MM.1S (cell line): ENCODE measurements around the gene GGT6.

Experiments used
- DNase-seq: peaks from one replicate; pipeline ENCODE4 v3.0.0-alpha.2; 2015
- H2AFZ ChIP-seq: fragments of 300-600 bp; sonication (generic); 2 replicates; pipeline ENCODE4 v1.6.0; 2016; ENCODE audit warnings: antibody characterized with exemption, low read length
- H3F3A ChIP-seq: fragments of 300-600 bp; sonication (generic); 2 replicates; pipeline ENCODE4 v1.6.1; 2016; ENCODE audit warnings: mild to moderate bottlenecking, antibody characterized with exemption, low read length, moderate library complexity, mixed read lengths; ENCODE audit not compliant: insufficient read depth
- H3K27ac ChIP-seq: fragments of 300-600 bp; sonication (generic); 2 replicates; pipeline ENCODE4 v1.5.1; 2016; ENCODE audit warnings: mild to moderate bottlenecking, low read length
- H3K27me3 ChIP-seq: fragments of 300-600 bp; sonication (generic); replicated peaks from 2 replicates; pipeline ENCODE4 v1.6.0; 2016; ENCODE audit warnings: low read length; ENCODE audit not compliant: insufficient read depth
- H3K36me3 ChIP-seq: fragments of 300-600 bp; sonication (generic); replicated peaks from 2 replicates; pipeline ENCODE4 v1.6.1; 2016; ENCODE audit warnings: mild to moderate bottlenecking, low read length, mixed read lengths; ENCODE audit not compliant: insufficient read depth
- H3K4me1 ChIP-seq: fragments of 300-600 bp; sonication (generic); 2 replicates; pipeline ENCODE4 v1.6.1; 2016; ENCODE audit warnings: low read length, mixed read lengths
- H3K4me2 ChIP-seq: fragments of 300-600 bp; sonication (generic); 2 replicates; pipeline ENCODE4 v1.6.0; 2016; ENCODE audit warnings: low read depth, low read length
- H3K4me3 ChIP-seq: fragments of 300-600 bp; sonication (generic); 2 replicates; pipeline ENCODE4 v1.5.1; 2016; ENCODE audit warnings: low read length, mixed read lengths
- H3K79me2 ChIP-seq: fragments of 300-600 bp; sonication (generic); 2 replicates; pipeline ENCODE4 v1.6.1; 2016; ENCODE audit warnings: mixed run types, low read length, mixed read lengths
- H3K9ac ChIP-seq: fragments of 300-600 bp; sonication (generic); 2 replicates; pipeline ENCODE4 v1.6.1; 2016; ENCODE audit warnings: low read length, mixed read lengths
- H3K9me2 ChIP-seq: fragments of 300-600 bp; sonication (generic); replicated peaks from 2 replicates; pipeline ENCODE4 v1.6.1; 2016; ENCODE audit warnings: mild to moderate bottlenecking, low read length, mixed read lengths; ENCODE audit not compliant: insufficient read depth
- H3K9me3 ChIP-seq: fragments of 300-600 bp; sonication (generic); replicated peaks from 2 replicates; pipeline ENCODE4 v1.6.1; 2016; ENCODE audit warnings: mild to moderate bottlenecking, low read length, mixed read lengths; ENCODE audit not compliant: insufficient read depth
- H4K20me1 ChIP-seq: fragments of 300-600 bp; sonication (generic); 2 replicates; pipeline ENCODE4 v1.6.1; 2016; ENCODE audit warnings: mild to moderate bottlenecking, low read length, moderate library complexity, mixed read lengths; ENCODE audit not compliant: insufficient read depth
- CTCF ChIP-seq: fragments of 300-600 bp; sonication (generic); IDR thresholded peaks from 2 replicates; pipeline ENCODE4 v1.5.1; 2016; ENCODE audit warnings: antibody characterized with exemption, low read length, mixed read lengths
- EZH2 ChIP-seq: fragments of 300-600 bp; sonication (generic); optimal IDR thresholded peaks from 2 replicates; pipeline ENCODE3; 2017; ENCODE audit warnings: low read depth, mild to moderate bottlenecking, antibody characterized with exemption, low read length, mixed read lengths
- EZH2phosphoT487 ChIP-seq: fragments of 300-600 bp; sonication (generic); IDR thresholded peaks from 2 replicates; pipeline ENCODE4 v1.6.1; 2018; ENCODE audit warnings: antibody characterized with exemption, low read length

Gene GGT6

GRCh38 chr17:4536259-4536741 lies 24.1 kb downstream of the GGT6 start:
- TF ChIP-seq EZH2 (no peak), EZH2phosphoT487 (no peak), CTCF (no peak)
- Histone ChIP-seq H2AFZ (no peak overlapping the region), H3K27me3 (no peaks in the 10 kb centered on the region), H3K4me2 (no peak overlapping the region), H3K4me1 (no peaks in the 10 kb centered on the region), H3K9me3 (no peaks in the 10 kb centered on the region), H3K4me3 (no peak overlapping the region), H3K9me2 (no peaks in the 10 kb centered on the region), H3K9ac (no peak overlapping the region), H3K79me2 (no peaks in the 10 kb centered on the region), H3K36me3 (no peaks in the 10 kb centered on the region), H4K20me1 (no peaks in the 10 kb centered on the region), H3K27ac (no peak overlapping the region), H3F3A (no peaks in the 10 kb centered on the region; the same call in 1 of the 2 replicates)
- no peak for DNase-seq

- H3K4me2 ChIP-seq = no peak overlapping the region
- no peak overlapping the region for H3K27ac ChIP-seq
- no peak overlapping the region for H3K9ac ChIP-seq
- no peaks in the 10 kb centered on the region for H3K9me3 ChIP-seq
- no peaks in the 10 kb centered on the region for H3K36me3 ChIP-seq
- no peak for DNase-seq
- no peaks in the 10 kb centered on the region for H4K20me1 ChIP-seq
- no peaks in the 10 kb centered on the region for H3K4me1 ChIP-seq
- no peaks in the 10 kb centered on the region for H3K79me2 ChIP-seq
- H3F3A ChIP-seq = no peaks in the 10 kb centered on the region; the same call in 1 of the 2 replicates
- TF ChIP-seq EZH2phosphoT487 (no peak), EZH2 (no peak), CTCF (no peak)
- no peak overlapping the region for H2AFZ ChIP-seq
- H3K9me2 ChIP-seq = no peaks in the 10 kb centered on the region
- H3K27me3 ChIP-seq = no peaks in the 10 kb centered on the region
- no peak overlapping the region for H3K4me3 ChIP-seq
Measured at GRCh38 chr17:4535667-4536258, 24.6 kb downstream of the GGT6 start.

- no peaks in the 10 kb centered on the region; the same call in 1 of the 2 replicates for H3F3A ChIP-seq
- H3K4me2 ChIP-seq = no peak overlapping the region
- DNase-seq = no peak
- H3K9me3 ChIP-seq = no peaks in the 10 kb centered on the region
- H4K20me1 ChIP-seq = no peaks in the 10 kb centered on the region
- no peak overlapping the region for H3K4me3 ChIP-seq
- H3K27me3 ChIP-seq = no peaks in the 10 kb centered on the region; the same call in 1 of the 2 replicates
- H3K27ac ChIP-seq = no peak overlapping the region
- no peaks in the 10 kb centered on the region for H3K79me2 ChIP-seq
- H2AFZ ChIP-seq = no peak overlapping the region
- H3K9ac ChIP-seq = no peak overlapping the region
- no peak for TF ChIP-seq EZH2
- TF ChIP-seq CTCF = no peak
- TF ChIP-seq EZH2phosphoT487 = no peak
- no peaks in the 10 kb centered on the region for H3K9me2 ChIP-seq
- no peaks in the 10 kb centered on the region for H3K4me1 ChIP-seq
- H3K36me3 ChIP-seq = no peaks in the 10 kb centered on the region
Measured at GRCh38 chr17:4534928-4535666, 25.3 kb downstream of the GGT6 start.
